Muscle of back (tissue), 11 donors: ENCODE data around the gene HOXA13. TPM values are rescaled to one million over a fixed set of nuclear protein-coding genes. Genes with fewer than 3 reads are reported as not detected.

Experiments
- DNase-seq, 3 donors: peaks; one replicate each; pipeline versions ENCODE4 v3.0.0 to v3.0.0-alpha.2; 2013
- polyA plus RNA-seq, 10 donors: library from polyadenylated mRNA; unstranded; fragments of 120-200 nt; gene quantifications; one replicate each; pipeline ENCODE4 v1.2.1, GENCODE V29; 2013; ENCODE audit not compliant: insufficient read length in 10 of 10

The HOXA13 gene
- polyA plus RNA-seq, 10 donors = 0.20 to 0.41 TPM; not detected in 8

- DNase-seq = peak in 1 of 3 donors; percentile 69
These were observed 6.4 kb downstream of the HOXA13 start for GRCh38 chr7:27193335-27194001.

GRCh38 chr7:27192546-27193334 lies 7.2 kb downstream of the HOXA13 start:
- DNase-seq = peak in 1 of 3 donors; percentile 64

GRCh38 chr7:27191833-27192545 lies 7.9 kb downstream of the HOXA13 start:
- DNase-seq = peak in 1 of 3 donors; percentile 45

- peak in 1 of 3 donors; percentile 13 for DNase-seq
These were observed 8.6 kb downstream of the HOXA13 start for GRCh38 chr7:27191161-27191731.

- DNase-seq = no peak
These were observed 9.7 kb downstream of the HOXA13 start for GRCh38 chr7:27189997-27190748.

- DNase-seq = no peak
These were observed 10.4 kb downstream of the HOXA13 start for GRCh38 chr7:27189295-27189996.

- peak in 1 of 3 donors; percentile 72 for DNase-seq
These were observed 11.3 kb downstream of the HOXA13 start for GRCh38 chr7:27188386-27189294.

GRCh38 chr7:27187475-27188385 lies 12.2 kb downstream of the HOXA13 start:
- DNase-seq = no peak

- DNase-seq = no peak
These were observed 13.0 kb downstream of the HOXA13 start for GRCh38 chr7:27186668-27187474.

GRCh38 chr7:27185854-27186667 lies 13.8 kb downstream of the HOXA13 start:
- DNase-seq = no peak

GRCh38 chr7:27185013-27185853 lies 14.7 kb downstream of the HOXA13 start, which contains the start of gene HOXA11:
TSS of gene HOXA11 (minus strand) at chr7:27185232. CDS start at chr7:27185144, 88 bp downstream.
- DNase-seq = peak in 1 of 3 donors; percentile 87

GRCh38 chr7:27184337-27185012 lies 15.4 kb downstream of the HOXA13 start:
- DNase-seq = peak in 1 of 3 donors; percentile 72

- peak in 1 of 3 donors; percentile 83 for DNase-seq
These were observed 16.1 kb downstream of the HOXA13 start for GRCh38 chr7:27183682-27184336.
